Keratinocyte (primary cell): ENCODE data around the gene HAX1.

Experiments
- CTCF ChIP-seq, 3 experiments: IDR thresholded peaks in 1 of 3; conservative IDR thresholded peaks in 1 of 3; optimal IDR thresholded peaks in 1 of 3; 2 replicates in 2 of 3; 3 replicates in 1 of 3; pipeline versions ENCODE3 to v1.5.1; 2011; ENCODE audit warnings: low read length in 3 of 3, mild to moderate bottlenecking in 3 of 3, moderate library complexity in 2 of 3, control low read depth in 1 of 3, inconsistent platforms in 1 of 3; ENCODE audit not compliant: insufficient read depth in 2 of 3; ENCODE audit errors: extremely low read depth in 1 of 3
- EZH2 ChIP-seq: IDR thresholded peaks from one replicate; pipeline ENCODE4 v1.6.1; 2012; ENCODE audit warnings: inconsistent platforms, mild to moderate bottlenecking, low read length, moderate library complexity

GRCh38 chr1:154304664-154305337 is 32.4 kb downstream of the HAX1 start:
- TF ChIP-seq CTCF (optimal IDR thresholded peaks at IDR 0.05 in 1 of 3, IDR thresholded peaks at IDR 0.05 in 1 of 3, conservative IDR thresholded peaks at IDR 0.05 in 1 of 3; ENCODE audit: extremely low read depth in 1 of 3, insufficient read depth in 2 of 3, low read length in 3 of 3) (no peak), EZH2 (no peak)
